GM12878 (cell line): Measurements from ENCODE around the gene ZNF627. TPM values are rescaled to one million over a fixed set of nuclear protein-coding genes. Genes with fewer than 3 reads are reported as not detected.

ENCODE experiments used
- ATAC-seq: fragments of 200-7000 bp; cut with Tn5 transposase; 3 replicates; pipeline ENCODE4 v1.9.1; 2020; ENCODE audit warnings: mild to moderate bottlenecking, moderate library complexity
- BruUV-seq: library from RNA; stranded (reverse); fragments of 400-500 nt; replicated peaks from 2 replicates; lab custom pipeline; 2021; lab: Mats Ljungman, UMichigan
- CTCF ChIA-PET: fragments of 300-600 bp; sonication (Branson Sonifier 250); formaldehyde crosslinking; extraction: SDS; loops from one replicate; lab custom pipeline; 2021; ENCODE audit warnings: inconsistent platforms; lab: Yijun Ruan, JAX
- POLR2A ChIA-PET: fragments of 350-600 bp; formaldehyde crosslinking; extraction: SDS; loops from one replicate; lab custom pipeline; 2021; ENCODE audit warnings: inconsistent platforms; lab: Charles Lee
- RAD21 ChIA-PET: fragments of 300-600 bp; sonication (Branson Sonifier 250); formaldehyde crosslinking; loops from one replicate; lab custom pipeline; 2023; ENCODE audit warnings: antibody characterized with exemption; ENCODE audit not compliant: unreplicated experiment; lab: Charles Lee
- SMC1A ChIA-PET: fragments of 300-600 bp; sonication (Branson Sonifier 250); formaldehyde crosslinking; loops from one replicate; lab custom pipeline; 2023; ENCODE audit not compliant: unreplicated experiment, uncharacterized antibody; lab: Charles Lee
- DNase-seq: peaks from one replicate; pipeline ENCODE4 v3.0.0-alpha.2; 2011; ENCODE audit warnings: low read depth, low spot score
- FAIRE-seq: peaks from 3 replicates; lab custom pipeline; 2011; peaks lifted over from hg19 to GRCh38; lab: Jason Lieb, UNC
- H2AFZ ChIP-seq: 2 replicates; pipeline ENCODE4 v1.6.0; 2011; ENCODE audit warnings: low read depth, low read length, control low read depth; ENCODE audit not compliant: control insufficient read depth
- H3K27ac ChIP-seq: 2 replicates; pipeline ENCODE4 v1.5.1; 2011; ENCODE audit warnings: control low read depth; ENCODE audit not compliant: control insufficient read depth, insufficient read depth
- H3K27me3 ChIP-seq, 2 experiments: replicated peaks in 1 of 2; 2 replicates each; pipeline versions ENCODE4 v1.6.0 to v1.6.1; 2011; ENCODE audit warnings: low read length in 1 of 2; ENCODE audit not compliant: control insufficient read depth in 2 of 2, insufficient read depth in 2 of 2
- H3K36me3 ChIP-seq, 2 experiments: 2 replicates each; pipeline ENCODE4 v1.5.1; 2011; ENCODE audit warnings: low read length in 1 of 2; ENCODE audit not compliant: control insufficient read depth in 2 of 2, insufficient read depth in 2 of 2
- H3K4me1 ChIP-seq: 2 replicates; pipeline ENCODE4 v1.6.1; 2011; ENCODE audit warnings: mild to moderate bottlenecking, low read length, moderate library complexity, mixed read lengths; ENCODE audit not compliant: control insufficient read depth, insufficient read depth
- H3K4me2 ChIP-seq: 2 replicates; pipeline ENCODE4 v1.6.0; 2011; ENCODE audit warnings: control low read depth; ENCODE audit not compliant: control insufficient read depth, insufficient read depth
- H3K4me3 ChIP-seq: fragments of 200-600 bp; sonication (generic); 2 replicates; pipeline ENCODE4 v1.5.1; 2016
- H3K79me2 ChIP-seq: 2 replicates; pipeline ENCODE4 v1.6.0; 2011; ENCODE audit warnings: low read length; ENCODE audit not compliant: control insufficient read depth, insufficient read depth
- H3K9ac ChIP-seq: 2 replicates; pipeline ENCODE4 v1.8.0; 2011; ENCODE audit warnings: low read length, control low read depth, mixed read lengths; ENCODE audit not compliant: control insufficient read depth, insufficient read depth
- H3K9me3 ChIP-seq: replicated peaks from 3 replicates; pipeline ENCODE4 v1.5.1; 2011; ENCODE audit warnings: mild to moderate bottlenecking, low read length; ENCODE audit not compliant: control insufficient read depth, insufficient read depth
- H4K20me1 ChIP-seq: 2 replicates; pipeline ENCODE4 v1.6.0; 2011; ENCODE audit not compliant: control insufficient read depth, insufficient read depth
- BMI1 ChIP-seq: fragments of 450-650 bp; IDR thresholded peaks from 2 replicates; pipeline ENCODE4 v1.6.1; 2016; ENCODE audit warnings: mild to moderate bottlenecking, moderate library complexity, borderline replicate concordance
- ETV6 ChIP-seq, 2 experiments: fragments of 450-650 bp in 1 of 2; IDR thresholded peaks in 1 of 2; conservative IDR thresholded peaks in 1 of 2; 2 replicates each; pipeline ENCODE4 v1.6.1; 2014; ENCODE audit warnings: antibody characterized with exemption in 1 of 2, borderline replicate concordance in 1 of 2, low read depth in 1 of 2, mild to moderate bottlenecking in 1 of 2, moderate library complexity in 1 of 2
- HDAC2 ChIP-seq: fragments of 200-600 bp; sonication (generic); IDR thresholded peaks from 2 replicates; pipeline ENCODE4 v1.6.1; 2017
- IRF4 ChIP-seq: IDR thresholded peaks from 2 replicates; pipeline ENCODE4 v1.6.1; 2011; ENCODE audit warnings: low read depth, low read length
- PAX5 ChIP-seq: IDR thresholded peaks from 2 replicates; pipeline ENCODE4 v1.6.1; 2011; ENCODE audit warnings: low read depth, low read length, borderline replicate concordance
- PML ChIP-seq: IDR thresholded peaks from 2 replicates; pipeline ENCODE4 v1.6.1; 2012; ENCODE audit warnings: low read length, inconsistent platforms
- SIN3A ChIP-seq: IDR thresholded peaks from 2 replicates; pipeline ENCODE4 v1.6.1; 2012; ENCODE audit warnings: low read depth, low read length, improper control_type of control experiment
- SUPT20H ChIP-seq: IDR thresholded peaks from 2 replicates; pipeline ENCODE4 v1.6.1; 2011; ENCODE audit warnings: low read depth, mild to moderate bottlenecking, low read length, moderate library complexity, borderline replicate concordance; ENCODE audit not compliant: control insufficient read depth
- TAF1 ChIP-seq: IDR thresholded peaks from 2 replicates; pipeline ENCODE4 v1.6.1; 2011; ENCODE audit warnings: mild to moderate bottlenecking, low read depth, low read length, borderline replicate concordance
- WRNIP1 ChIP-seq: IDR thresholded peaks from 2 replicates; pipeline ENCODE4 v1.6.1; 2011; ENCODE audit warnings: low read depth, low read length, improper control_type of control experiment, borderline replicate concordance
- YBX1 ChIP-seq: fragments of 450-650 bp; IDR thresholded peaks from 2 replicates; pipeline ENCODE4 v1.6.1; 2016; ENCODE audit warnings: antibody characterized with exemption
- ZBED1 ChIP-seq: IDR thresholded peaks from 2 replicates; pipeline ENCODE4 v1.6.1; 2016; ENCODE audit warnings: borderline replicate concordance
- ZNF207 ChIP-seq: fragments of 450-650 bp; IDR thresholded peaks from 2 replicates; pipeline ENCODE4 v1.6.1; 2014; ENCODE audit warnings: antibody characterized with exemption, mild to moderate bottlenecking, borderline replicate concordance
- ZNF24 ChIP-seq: fragments of 450-650 bp; IDR thresholded peaks from 2 replicates; pipeline ENCODE4 v1.6.1; 2017; ENCODE audit warnings: antibody characterized with exemption, mild to moderate bottlenecking
- ZNF384 ChIP-seq: IDR thresholded peaks from 2 replicates; pipeline ENCODE4 v1.6.1; 2012; ENCODE audit warnings: low read depth, mild to moderate bottlenecking, low read length, improper control_type of control experiment, borderline replicate concordance
- ZNF622 ChIP-seq: fragments of 450-650 bp; IDR thresholded peaks from 2 replicates; pipeline ENCODE4 v1.6.1; 2017; ENCODE audit warnings: mild to moderate bottlenecking, inconsistent platforms
- WGBS: methylation state at CpG from one replicate; pipeline ENCODE4 v1.1.6; 2016; ENCODE audit warnings: low lambda C conversion rate; ENCODE audit not compliant: insufficient replicate concordance, insufficient coverage; ENCODE audit errors: missing lambda C conversion rate; 5-methylcytosine and 5-hydroxymethylcytosine counted together
- in situ Hi-C: fragments of 300-500 bp; cut with MboI; formaldehyde crosslinking; loops from 9 replicates; pipeline ENCODE4 v1.14.3; 2018; ENCODE audit warnings: mixed read lengths
- intact Hi-C: fragments of 100-400 bp; cut with micrococcal nuclease; formaldehyde crosslinking; loops from one replicate; pipeline ENCODE4 v1.14.2; 2022; ENCODE audit not compliant: unreplicated experiment
- polyA plus RNA-seq, 11 experiments: library from polyadenylated mRNA; depleted of rRNA in 4 of 11; unstranded in 6 of 11; stranded (reverse) in 5 of 11; fragments of >200 nt; fragmentation: Nextera tagmentation in 4 of 11; fragmentation: Illumina TruSeq in 1 of 11; extraction: Ambion mirVana in 4 of 11; extraction: Trizol in 1 of 11; gene quantifications; 1 replicate in 1 of 11; 2 replicates in 10 of 11; pipeline versions ENCODE4 v1.2.1 to v1.2.3, GENCODE V29; 2011 to 2016; ENCODE audit warnings: inconsistent platforms in 2 of 11, missing spikeins in 2 of 11, low read depth in 1 of 11
- total RNA-seq, 4 experiments: library from RNA; depleted of rRNA in 3 of 4; stranded (reverse); fragments of >200 nt in 3 of 4; fragmentation: Illumina TruSeq in 1 of 4; extraction: Trizol in 1 of 4; gene quantifications; 2 replicates each; pipeline versions ENCODE4 v1.2.1 to v1.2.3, GENCODE V29; 2013 to 2021
- TF ChIP-seq, protein P1 (sequence below): fragments of 450-650 bp; IDR thresholded peaks from 2 replicates; pipeline ENCODE4 v1.6.1; 2016; ENCODE audit warnings: mild to moderate bottlenecking
- TF ChIP-seq, protein P2 (sequence below): fragments of 450-650 bp; IDR thresholded peaks from 2 replicates; pipeline ENCODE4 v1.6.1; 2017; ENCODE audit warnings: borderline replicate concordance

Gene ZNF627
- total and polyA plus RNA-seq, 10 of the 15 experiments (the other 5 are each of a cell fraction or from before 2014, with no cell fraction given), result 5.1 to 13.7 (median 10.2) TPM

DNA sequence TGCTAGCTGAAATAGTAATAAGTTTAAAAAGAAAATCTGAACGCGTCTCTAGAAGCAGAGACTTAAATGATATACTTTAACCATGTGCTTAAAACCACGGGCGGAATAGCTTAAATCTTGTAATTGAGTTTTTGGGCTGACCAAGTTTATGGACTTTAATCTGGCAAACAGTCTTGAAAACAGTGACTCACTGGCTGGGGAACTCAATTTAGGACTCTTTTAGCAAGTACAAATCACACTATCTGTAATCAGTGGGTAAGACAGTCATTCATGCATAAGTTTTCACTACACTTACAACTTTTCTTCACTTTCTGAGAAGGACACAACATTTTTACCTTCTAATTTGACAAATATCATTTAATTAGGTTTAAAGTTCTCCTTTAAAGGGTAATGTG lies 26.8 kb downstream of the ZNF627 start:
- no peak overlapping the region for H3K9ac ChIP-seq
- ChIA-PET POLR2A (no interaction called here), CTCF (no interaction called here), SMC1A (no interaction called here), RAD21 (no interaction called here)
- DNase-seq, result no peak
- H4K20me1 ChIP-seq, result no peaks in the 10 kb centered on the region
- H3K4me3 ChIP-seq, result no peak overlapping the region
- 71% methylated on average over 4 of the region's 4 CpGs for WGBS
- no peak overlapping the region for H3K4me2 ChIP-seq
- peaks cover 0 to 8% of the 10 kb centered on the region in 2 experiments; a peak in 3 of 4 replicates for H3K36me3 ChIP-seq
- intact Hi-C loops, result no loop called here
- H3K27ac ChIP-seq, result no peak overlapping the region
- no peaks in the 10 kb centered on the region for H3K79me2 ChIP-seq
- H3K4me1 ChIP-seq, result no peaks in the 10 kb centered on the region
- TF ChIP-seq, protein P1, sequence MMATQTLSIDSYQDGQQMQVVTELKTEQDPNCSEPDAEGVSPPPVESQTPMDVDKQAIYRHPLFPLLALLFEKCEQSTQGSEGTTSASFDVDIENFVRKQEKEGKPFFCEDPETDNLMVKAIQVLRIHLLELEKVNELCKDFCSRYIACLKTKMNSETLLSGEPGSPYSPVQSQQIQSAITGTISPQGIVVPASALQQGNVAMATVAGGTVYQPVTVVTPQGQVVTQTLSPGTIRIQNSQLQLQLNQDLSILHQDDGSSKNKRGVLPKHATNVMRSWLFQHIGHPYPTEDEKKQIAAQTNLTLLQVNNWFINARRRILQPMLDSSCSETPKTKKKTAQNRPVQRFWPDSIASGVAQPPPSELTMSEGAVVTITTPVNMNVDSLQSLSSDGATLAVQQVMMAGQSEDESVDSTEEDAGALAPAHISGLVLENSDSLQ, result no peak
- TF ChIP-seq ZNF207 (no peak), ZNF24 (no peak), YBX1 (no peak), PAX5 (no peak), TAF1 (no peak), SUPT20H (no peak), PML (no peak), HDAC2 (no peak), SIN3A (no peak), ZNF622 (no peak), WRNIP1 (no peak), ETV6 (conservative IDR thresholded peaks at IDR 0.05 in 1 of 2, IDR thresholded peaks at IDR 0.05 in 1 of 2; ENCODE audit: borderline replicate concordance in 1 of 2, low read depth in 1 of 2) (no peak), BMI1 (no peak), ZBED1 (no peak), ZNF384 (no peak), IRF4 (no peak)
- TF ChIP-seq, protein P2, sequence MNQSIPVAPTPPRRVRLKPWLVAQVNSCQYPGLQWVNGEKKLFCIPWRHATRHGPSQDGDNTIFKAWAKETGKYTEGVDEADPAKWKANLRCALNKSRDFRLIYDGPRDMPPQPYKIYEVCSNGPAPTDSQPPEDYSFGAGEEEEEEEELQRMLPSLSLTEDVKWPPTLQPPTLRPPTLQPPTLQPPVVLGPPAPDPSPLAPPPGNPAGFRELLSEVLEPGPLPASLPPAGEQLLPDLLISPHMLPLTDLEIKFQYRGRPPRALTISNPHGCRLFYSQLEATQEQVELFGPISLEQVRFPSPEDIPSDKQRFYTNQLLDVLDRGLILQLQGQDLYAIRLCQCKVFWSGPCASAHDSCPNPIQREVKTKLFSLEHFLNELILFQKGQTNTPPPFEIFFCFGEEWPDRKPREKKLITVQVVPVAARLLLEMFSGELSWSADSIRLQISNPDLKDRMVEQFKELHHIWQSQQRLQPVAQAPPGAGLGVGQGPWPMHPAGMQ, result no peak
- peaks cover 2% of the 10 kb centered on the region; the same call in 2 of the 3 replicates for H3K9me3 ChIP-seq
- no peak overlapping the region for H2AFZ ChIP-seq
- FAIRE-seq, result no peak
- BruUV-seq, result no TSS peak
- no peaks in the 10 kb centered on the region; a peak in 1 of 4 replicates for H3K27me3 ChIP-seq
- in situ Hi-C loops, result no loop called here
- no peak for ATAC-seq
